Inferior parietal cortex (tissue), 1 donor: ENCODE results near the gene TMEM140.

Experiments used
- DNase-seq: peaks from one replicate; pipeline ENCODE4 v3.0.0-alpha.2; 2016; ENCODE audit errors: extremely low spot score

The TMEM140 gene

DNA sequence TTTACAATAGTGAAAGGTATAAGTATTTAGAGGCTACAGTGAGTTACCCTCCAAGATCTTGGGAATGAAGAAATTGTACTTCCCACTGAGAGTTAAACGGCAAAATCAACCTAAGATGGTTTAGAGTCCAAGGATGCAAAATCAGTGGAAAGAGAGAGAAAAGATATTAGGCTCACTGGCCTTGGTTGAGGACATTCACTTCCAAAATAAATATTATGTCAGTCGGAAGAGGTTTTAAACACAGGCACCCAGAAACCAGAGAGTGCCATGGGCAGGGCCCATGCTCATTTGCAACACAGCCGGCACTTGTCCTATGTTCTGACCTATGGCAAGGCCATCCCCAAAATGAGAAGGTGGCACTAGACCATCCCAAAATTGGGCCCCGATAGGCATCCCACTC, 67.3 kb downstream of the TMEM140 start:
- no peak for DNase-seq

DNA sequence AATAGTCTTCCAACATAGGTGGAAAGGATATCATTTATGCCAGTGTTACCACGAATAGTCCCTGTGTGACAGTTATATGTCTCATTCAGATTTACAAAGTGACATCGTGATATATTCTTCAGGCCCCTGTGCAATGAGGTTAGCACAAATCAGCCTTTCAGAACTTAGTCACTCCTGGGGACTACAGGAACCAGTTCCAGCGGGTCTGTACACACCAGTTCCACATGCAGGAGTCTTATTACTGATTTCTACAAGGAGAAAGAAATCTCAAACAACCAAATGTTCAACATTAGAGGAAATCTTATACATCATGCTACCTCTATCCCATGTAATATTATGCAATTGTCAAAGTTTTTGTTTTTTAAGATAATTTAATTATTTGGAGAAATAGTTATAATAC, 67.8 kb downstream of the TMEM140 start:
- no peak for DNase-seq
